Prostate gland (tissue), 2 donors: ENCODE measurements around the gene EPHB6.

Experiments used
- POLR2A ChIP-seq: fragments of 450-650 bp; IDR thresholded peaks from one replicate; pipeline ENCODE4 v1.6.1; 2016; ENCODE audit warnings: antibody characterized with exemption, mild to moderate bottlenecking
- POLR2AphosphoS5 ChIP-seq: sonication (generic); formaldehyde crosslinking; IDR thresholded peaks from one replicate; pipeline ENCODE4 v1.6.1; 2017; ENCODE audit warnings: antibody characterized with exemption
- TF ChIP-seq, protein P1 (sequence below), 4 experiments: fragments of 200-600 bp in 2 of 4; fragments of 450-650 bp in 2 of 4; sonication (generic) in 2 of 4; IDR thresholded peaks; 1 replicate in 3 of 4; 2 replicates in 1 of 4; pipeline ENCODE4 v1.5.1; 2016 to 2019; ENCODE audit warnings: antibody characterized with exemption in 4 of 4, mild to moderate bottlenecking in 2 of 4, moderate library complexity in 2 of 4

- TF ChIP-seq POLR2AphosphoS5 (no peak), POLR2A (no peak)
- TF ChIP-seq, protein P1, sequence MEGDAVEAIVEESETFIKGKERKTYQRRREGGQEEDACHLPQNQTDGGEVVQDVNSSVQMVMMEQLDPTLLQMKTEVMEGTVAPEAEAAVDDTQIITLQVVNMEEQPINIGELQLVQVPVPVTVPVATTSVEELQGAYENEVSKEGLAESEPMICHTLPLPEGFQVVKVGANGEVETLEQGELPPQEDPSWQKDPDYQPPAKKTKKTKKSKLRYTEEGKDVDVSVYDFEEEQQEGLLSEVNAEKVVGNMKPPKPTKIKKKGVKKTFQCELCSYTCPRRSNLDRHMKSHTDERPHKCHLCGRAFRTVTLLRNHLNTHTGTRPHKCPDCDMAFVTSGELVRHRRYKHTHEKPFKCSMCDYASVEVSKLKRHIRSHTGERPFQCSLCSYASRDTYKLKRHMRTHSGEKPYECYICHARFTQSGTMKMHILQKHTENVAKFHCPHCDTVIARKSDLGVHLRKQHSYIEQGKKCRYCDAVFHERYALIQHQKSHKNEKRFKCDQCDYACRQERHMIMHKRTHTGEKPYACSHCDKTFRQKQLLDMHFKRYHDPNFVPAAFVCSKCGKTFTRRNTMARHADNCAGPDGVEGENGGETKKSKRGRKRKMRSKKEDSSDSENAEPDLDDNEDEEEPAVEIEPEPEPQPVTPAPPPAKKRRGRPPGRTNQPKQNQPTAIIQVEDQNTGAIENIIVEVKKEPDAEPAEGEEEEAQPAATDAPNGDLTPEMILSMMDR (IDR thresholded peaks at IDR 0.05): no peak
Measured at GRCh38 chr7:142906643-142907042, 51.8 kb downstream of the EPHB6 start.
